GM13977 (cell line): Measurements from ENCODE around the gene TENT5D.
"Not testable (repeated sequence)": the region's sequence is repeated elsewhere in the genome, so short reads cannot be mapped to it uniquely, and the experiment has no call there.

ENCODE experiments used
- DNase-seq: peaks from one replicate; pipeline ENCODE4 v3.0.0; 2012; ENCODE audit warnings: low spot score
- in situ Hi-C: fragments of 300-500 bp; cut with MboI; formaldehyde crosslinking; loops from one replicate; pipeline ENCODE4 v1.12.0; 2022; ENCODE audit warnings: low sequenced_read_pairs, low pct_unique_long_range_greater_than_20kb, mixed read lengths, inconsistent platforms; ENCODE audit not compliant: unreplicated experiment
- TF ChIP-seq, protein P1 (sequence below): IDR thresholded peaks from 2 replicates; pipeline ENCODE4 v1.5.1; 2012; ENCODE audit warnings: mild to moderate bottlenecking, control low read depth; ENCODE audit not compliant: insufficient read depth; ENCODE audit errors: extremely low read depth, missing control alignments

Gene TENT5D

DNA sequence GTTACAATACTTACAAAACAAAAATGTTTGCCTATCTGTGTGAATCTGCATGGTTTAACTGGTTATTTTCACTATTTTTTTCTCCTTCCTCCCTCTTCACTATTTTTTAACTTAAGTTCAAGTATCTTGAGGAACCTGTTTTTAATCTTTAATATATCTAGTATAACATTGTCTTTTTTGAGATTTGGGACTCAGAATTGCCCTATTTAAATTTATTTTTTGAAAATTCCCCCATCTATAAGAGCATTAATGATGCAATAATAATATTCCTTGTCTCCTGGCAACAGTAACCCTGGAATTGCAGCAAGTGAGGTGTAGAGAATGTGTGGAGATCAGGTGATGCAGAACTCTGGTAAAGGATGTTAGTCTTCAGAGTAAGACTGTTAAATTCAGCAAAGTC is at the start of gene TENT5D:
Gene TENT5D (plus strand): TSS at position 301 of the 400 bp plus-strand sequence. CDS start 22,093 bp downstream, outside the sequence.
- TF ChIP-seq, protein P1, sequence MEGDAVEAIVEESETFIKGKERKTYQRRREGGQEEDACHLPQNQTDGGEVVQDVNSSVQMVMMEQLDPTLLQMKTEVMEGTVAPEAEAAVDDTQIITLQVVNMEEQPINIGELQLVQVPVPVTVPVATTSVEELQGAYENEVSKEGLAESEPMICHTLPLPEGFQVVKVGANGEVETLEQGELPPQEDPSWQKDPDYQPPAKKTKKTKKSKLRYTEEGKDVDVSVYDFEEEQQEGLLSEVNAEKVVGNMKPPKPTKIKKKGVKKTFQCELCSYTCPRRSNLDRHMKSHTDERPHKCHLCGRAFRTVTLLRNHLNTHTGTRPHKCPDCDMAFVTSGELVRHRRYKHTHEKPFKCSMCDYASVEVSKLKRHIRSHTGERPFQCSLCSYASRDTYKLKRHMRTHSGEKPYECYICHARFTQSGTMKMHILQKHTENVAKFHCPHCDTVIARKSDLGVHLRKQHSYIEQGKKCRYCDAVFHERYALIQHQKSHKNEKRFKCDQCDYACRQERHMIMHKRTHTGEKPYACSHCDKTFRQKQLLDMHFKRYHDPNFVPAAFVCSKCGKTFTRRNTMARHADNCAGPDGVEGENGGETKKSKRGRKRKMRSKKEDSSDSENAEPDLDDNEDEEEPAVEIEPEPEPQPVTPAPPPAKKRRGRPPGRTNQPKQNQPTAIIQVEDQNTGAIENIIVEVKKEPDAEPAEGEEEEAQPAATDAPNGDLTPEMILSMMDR = no peak
- no peak for DNase-seq
- in situ Hi-C loops = no loop called here

DNA sequence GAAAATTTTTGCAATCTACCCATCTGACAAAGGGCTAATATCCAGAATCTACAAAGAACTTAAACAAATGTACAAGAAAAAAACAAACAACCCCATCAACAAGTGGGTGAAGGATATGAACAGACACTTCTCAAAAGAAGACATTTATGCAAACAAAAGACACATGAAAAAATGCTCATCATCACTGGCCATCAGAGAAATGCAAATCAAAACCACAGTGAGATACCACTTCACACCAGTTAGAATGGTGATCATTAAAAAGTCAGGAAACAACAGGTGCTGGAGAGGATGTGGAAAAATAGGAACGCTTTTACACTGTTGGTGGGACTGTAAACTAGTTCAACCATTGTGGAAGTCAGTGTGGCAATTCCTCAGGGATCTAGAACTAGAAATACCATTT is 34.6 kb upstream of the TENT5D start:
- in situ Hi-C loops = not testable (repeated sequence)

DNA sequence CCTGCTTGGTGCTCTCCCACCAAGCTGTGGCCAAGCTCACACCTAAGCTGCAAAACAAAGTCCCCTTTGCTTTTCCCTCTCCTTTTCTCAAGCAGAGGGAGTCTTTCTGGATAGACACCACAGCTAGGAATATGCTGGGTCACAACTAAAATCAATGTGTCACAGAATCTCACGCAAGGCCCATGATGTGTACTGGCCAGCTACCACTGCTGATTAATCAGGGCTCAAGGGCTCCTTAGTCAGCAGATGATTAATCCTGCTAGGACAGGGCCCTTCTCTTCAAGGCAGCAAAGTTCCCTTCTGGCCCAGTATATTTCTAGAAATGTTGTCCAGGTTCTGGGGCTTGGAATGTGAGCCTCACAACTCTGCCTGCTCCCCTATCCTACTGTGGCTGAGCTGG is 32.0 kb upstream of the TENT5D start:
- no peak for DNase-seq
- TF ChIP-seq, protein P1 = no peak
- in situ Hi-C loops = no loop called here

More for the DNA sequence above, 34.6 kb upstream of the TENT5D start:
- DNase-seq = not testable (repeated sequence)

DNA sequence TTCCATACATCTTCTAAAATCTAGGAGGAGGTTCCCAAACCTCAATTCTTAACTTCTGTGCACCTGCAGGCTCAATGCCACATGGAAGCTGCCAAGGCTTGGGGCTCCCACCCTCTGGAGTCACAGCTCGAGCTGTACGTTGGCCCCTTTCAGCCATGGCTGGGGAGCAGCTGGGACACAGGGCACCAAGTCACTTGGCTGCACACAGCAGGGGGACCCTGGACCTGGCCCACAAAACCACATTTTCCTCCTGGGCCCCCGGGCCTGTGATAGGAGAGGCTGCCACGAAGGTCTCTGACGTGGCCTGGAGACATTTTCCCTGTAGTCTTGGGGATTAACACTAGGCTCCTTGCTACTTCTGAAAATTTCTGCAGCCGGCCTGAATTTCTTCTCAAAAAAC is 8.2 kb upstream of the TENT5D start:
- TF ChIP-seq, protein P1 = no peak
- in situ Hi-C loops = no loop called here

DNA sequence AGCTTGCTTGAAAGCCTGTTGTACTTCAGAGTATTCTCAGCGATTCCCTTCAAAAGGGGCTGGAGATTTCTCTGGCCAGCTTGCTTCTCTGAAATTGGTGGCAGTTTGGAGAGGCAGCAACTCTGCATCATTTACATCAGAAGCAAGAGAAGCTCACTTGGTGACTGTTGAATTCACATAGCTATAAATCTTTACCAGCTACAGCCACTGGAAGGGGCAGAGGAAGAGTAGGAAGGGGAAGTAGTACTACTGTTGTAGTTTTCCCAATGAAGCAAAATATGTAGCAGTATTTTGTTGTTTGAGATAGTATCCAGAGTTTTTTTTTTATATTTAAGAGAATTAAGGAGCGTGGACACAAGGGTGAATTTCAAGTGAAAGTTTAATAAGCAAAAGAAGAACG is 2.8 kb downstream of the TENT5D start:
- TF ChIP-seq, protein P1 = no peak
- in situ Hi-C loops = no loop called here
- DNase-seq = no peak

More for the DNA sequence above, 8.2 kb upstream of the TENT5D start:
- DNase-seq = no peak

DNA sequence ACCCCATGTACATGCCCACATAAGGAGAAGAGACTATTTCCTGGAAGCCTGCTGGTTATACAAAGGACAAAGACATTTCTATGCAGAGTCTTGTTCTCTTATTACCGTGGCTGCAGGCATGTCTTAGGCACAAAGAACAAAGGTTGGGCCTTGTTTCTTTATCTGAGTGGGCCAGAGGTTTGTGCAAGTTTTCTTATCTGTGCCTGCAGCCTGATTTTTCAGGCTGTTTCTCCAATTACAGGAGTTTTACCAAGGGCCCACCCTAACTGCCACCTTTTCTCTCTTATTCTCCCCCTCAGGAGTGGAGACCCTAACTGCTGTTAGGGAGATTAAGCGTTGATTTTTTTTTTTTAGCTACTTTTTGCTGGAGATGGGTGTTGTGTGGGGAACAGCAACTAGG is 3.5 kb downstream of the TENT5D start:
- TF ChIP-seq, protein P1 = no peak
- in situ Hi-C loops = no loop called here
- DNase-seq = no peak

DNA sequence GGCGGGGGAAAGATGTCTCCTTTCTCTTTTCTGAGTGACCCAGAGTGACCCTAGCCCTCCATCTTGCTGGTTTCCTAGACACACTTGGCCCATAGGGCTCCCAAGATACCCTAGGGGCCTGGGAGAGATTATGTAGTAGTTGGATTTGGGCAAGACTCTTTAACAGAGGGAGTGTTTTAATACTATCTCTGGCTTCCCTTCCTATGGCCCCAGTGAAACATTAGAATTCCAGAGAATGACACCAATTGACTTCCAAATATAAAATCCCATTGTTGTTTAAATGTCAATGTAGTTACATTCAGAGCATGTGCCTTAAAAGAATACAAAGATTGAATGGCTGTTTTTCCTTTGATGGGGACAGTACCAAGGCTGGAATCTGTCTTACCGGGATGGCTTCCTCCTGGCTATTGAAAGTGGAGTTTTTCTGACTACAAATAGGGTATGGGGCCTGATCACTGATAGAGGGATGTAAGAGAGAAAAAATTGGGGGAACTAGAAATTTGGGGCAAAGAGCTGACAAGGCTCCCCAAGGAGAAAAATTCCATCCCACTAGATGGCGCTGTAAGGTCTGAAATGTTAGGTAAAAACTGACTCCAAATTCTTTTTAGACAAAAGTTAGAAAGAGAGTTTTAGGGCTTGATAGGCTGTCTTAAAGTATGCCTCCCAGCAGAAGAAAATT is 10.7 kb downstream of the TENT5D start:
- TF ChIP-seq, protein P1 = peak; percentile 49
- in situ Hi-C loops = no loop called here
- peak; percentile 5 for DNase-seq
